Mucosa of gallbladder (tissue), 1 donor: Measurements from ENCODE around the gene DDX50. TPM values are rescaled to one million over a fixed set of nuclear protein-coding genes. Genes with fewer than 3 reads are reported as not detected.
"Not testable (repeated sequence)": the region's sequence is repeated elsewhere in the genome, so short reads cannot be mapped to it uniquely, and the experiment has no call there.

Experiments used
- DNase-seq: peaks from one replicate; pipeline ENCODE4 v3.0.0-alpha.2; 2020; ENCODE audit warnings: low spot score
- total RNA-seq: library from RNA; stranded (reverse); gene quantifications from one replicate; pipeline ENCODE4 v1.2.1, GENCODE V29; 2021
- donor health status: DM: no; HTN: no; CAD: no.

Gene DDX50, protein sequence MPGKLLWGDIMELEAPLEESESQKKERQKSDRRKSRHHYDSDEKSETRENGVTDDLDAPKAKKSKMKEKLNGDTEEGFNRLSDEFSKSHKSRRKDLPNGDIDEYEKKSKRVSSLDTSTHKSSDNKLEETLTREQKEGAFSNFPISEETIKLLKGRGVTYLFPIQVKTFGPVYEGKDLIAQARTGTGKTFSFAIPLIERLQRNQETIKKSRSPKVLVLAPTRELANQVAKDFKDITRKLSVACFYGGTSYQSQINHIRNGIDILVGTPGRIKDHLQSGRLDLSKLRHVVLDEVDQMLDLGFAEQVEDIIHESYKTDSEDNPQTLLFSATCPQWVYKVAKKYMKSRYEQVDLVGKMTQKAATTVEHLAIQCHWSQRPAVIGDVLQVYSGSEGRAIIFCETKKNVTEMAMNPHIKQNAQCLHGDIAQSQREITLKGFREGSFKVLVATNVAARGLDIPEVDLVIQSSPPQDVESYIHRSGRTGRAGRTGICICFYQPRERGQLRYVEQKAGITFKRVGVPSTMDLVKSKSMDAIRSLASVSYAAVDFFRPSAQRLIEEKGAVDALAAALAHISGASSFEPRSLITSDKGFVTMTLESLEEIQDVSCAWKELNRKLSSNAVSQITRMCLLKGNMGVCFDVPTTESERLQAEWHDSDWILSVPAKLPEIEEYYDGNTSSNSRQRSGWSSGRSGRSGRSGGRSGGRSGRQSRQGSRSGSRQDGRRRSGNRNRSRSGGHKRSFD
- 30.9 TPM for total RNA-seq

GRCh38 chr10:68901105-68901927 is at the start of gene DDX50:
TSS of gene DDX50 (plus strand) at chr10:68901315. CDS start at chr10:68901385, 70 bp downstream.
- DNase-seq, result peak; percentile 99

GRCh38 chr10:68856352-68856751 is 44.8 kb upstream of the DDX50 start:
- DNase-seq, result no peak

DNA sequence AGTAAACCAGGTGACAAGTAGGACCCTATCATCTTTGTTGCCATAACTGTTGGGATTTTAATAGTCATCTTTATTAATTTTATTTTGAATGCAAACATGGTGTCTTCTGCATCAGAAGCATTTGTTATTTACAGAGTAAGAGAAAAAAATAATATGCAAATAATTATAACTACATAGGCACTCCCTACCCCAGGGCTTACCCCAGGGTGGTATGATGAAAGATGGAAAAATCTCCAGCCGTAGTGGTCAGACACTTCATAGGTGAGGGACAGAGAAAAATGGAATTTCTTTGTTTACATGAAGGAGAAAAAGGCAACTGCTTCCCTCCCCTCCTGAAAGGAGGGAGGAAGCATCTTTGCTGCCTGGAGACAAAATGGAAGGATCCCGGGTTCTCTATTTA is 44.1 kb upstream of the DDX50 start:
- DNase-seq, result no peak

DNA sequence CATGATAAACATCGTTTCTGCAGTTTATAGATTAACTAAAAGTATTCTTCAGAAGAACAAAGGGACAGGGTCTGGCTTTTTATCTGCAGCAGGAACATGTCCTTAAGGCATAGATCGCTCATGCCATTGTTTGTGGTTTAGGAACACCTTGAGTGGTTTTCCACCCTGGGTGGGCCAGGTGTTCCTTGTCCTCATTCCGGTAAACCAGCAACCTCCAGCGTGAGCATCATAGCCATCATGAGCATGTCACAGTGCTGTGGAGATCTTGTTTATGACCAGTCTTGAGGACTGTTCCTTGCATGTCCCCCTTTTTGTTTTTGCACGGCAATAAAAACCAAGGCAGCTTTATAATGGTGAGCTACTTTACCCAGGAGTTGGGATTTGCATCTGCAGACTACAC is 39.9 kb upstream of the DDX50 start:
- DNase-seq, result no peak

DNA sequence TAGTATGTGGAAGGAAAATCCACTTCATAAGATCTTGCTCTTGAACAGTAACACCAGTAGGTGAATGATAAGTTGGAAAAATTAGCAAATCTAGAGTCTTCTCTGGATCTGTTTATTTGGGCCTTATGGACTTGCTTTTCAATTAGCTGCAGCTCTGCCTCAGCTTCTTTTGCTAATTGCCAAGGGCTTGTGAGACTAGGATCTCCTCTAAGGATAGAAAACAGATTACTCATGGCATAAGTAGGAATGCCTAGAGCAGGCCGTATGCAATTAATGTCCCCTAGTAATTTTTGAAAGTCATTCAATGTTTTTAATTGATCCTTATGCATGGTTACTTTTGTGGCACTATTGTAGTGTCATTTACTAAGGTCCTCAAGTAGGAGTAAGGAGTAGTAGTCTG is 36.5 kb upstream of the DDX50 start:
- no peak for DNase-seq

DNA sequence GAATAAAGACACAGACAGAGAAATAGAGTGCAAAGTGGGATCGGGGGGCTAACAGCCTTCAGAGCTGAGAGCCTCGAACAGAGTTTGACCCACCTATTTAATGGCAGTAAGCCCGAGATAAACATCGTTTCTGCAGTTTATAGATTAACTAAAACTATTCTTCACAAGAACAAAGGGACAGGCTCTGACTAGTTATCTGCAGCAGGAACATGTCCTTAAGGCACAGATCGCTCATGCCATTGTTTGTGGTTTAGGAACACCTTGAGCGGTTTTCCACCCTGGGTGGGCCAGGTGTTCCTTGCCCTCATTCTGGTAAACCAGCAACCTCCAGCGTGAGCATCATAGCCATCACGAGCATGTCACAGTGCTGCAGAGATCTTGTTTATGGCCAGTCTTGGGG is 32.9 kb upstream of the DDX50 start:
- not testable (repeated sequence) for DNase-seq

GRCh38 chr10:68869623-68870022 is 31.5 kb upstream of the DDX50 start:
- no peak for DNase-seq

DNA sequence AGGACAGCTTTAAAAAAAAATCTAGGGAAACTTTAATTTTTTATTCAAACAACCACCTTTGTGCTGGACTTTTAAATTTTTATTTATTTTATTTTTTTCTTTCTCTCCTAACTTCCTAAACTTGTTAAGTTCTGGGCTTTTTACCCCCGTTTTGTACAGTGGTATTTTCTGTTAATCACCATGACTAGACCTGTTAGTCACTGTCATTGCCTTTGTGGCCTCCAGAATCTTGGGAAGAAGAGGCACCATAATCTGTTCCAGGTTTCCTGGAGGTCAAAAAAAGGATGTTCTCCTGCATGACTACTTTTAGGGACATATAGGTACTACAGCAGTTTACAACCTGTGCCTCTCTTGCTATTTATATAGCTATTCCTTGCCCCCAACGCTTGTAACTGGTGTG is 31.1 kb upstream of the DDX50 start:
- no peak for DNase-seq

GRCh38 chr10:68870545-68871104 is 30.5 kb upstream of the DDX50 start:
- DNase-seq, result no peak

- DNase-seq, result no peak
Observed at GRCh38 chr10:68871105-68871711, 29.9 kb upstream of the DDX50 start.

GRCh38 chr10:68871731-68872342 is 29.3 kb upstream of the DDX50 start:
- DNase-seq, result peak; percentile 17

DNA sequence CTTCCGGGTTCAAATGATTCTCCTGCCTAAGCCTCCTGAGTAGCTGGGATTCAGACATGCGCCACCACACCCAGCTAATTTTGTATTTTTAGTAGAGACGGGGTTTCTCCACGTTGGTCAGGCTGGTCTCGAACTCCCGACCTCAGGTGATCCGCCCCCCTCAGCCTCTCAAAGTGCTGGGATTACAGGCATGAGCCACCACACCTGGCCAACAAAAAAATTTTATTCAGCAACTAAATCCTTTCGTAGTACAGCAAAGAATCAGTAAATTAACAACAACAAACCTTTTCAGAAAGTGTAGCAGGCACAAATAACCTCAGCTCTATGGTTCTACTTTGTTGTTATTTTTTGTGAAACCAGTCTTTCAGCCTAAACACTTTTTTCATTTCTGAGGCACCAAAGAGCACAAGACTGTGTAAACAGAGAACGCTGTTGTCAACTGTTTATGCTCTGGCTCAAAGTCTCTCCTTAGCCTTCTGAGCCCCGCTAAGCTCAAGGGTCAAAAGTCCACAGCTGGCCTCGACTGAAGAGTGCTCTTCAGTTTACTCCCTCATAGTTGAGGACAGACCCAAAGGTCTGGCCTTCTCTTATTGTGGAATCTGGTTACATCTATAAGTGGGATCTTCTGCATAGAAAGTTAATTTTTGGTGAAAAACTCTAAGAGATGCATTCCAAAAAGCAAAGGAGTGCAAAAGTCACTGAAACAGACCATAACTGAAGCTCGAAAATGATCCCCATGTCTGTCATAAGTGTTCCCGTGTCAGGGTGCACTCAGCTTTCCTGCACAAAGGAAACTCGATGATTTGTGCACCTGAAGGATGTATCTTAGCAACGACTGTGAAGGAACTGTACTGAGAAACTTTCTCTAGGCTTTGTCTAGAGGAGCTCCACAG is 24.6 kb upstream of the DDX50 start:
- DNase-seq, result peak; percentile 23

GRCh38 chr10:68877482-68878110 is 23.5 kb upstream of the DDX50 start:
- DNase-seq, result no peak

GRCh38 chr10:68878496-68878895 is 22.6 kb upstream of the DDX50 start:
- peak; percentile 22 for DNase-seq

GRCh38 chr10:68879628-68880027 is 21.5 kb upstream of the DDX50 start:
- no peak for DNase-seq

- no peak for DNase-seq
Observed at GRCh38 chr10:68880181-68880580, 20.9 kb upstream of the DDX50 start.

DNA sequence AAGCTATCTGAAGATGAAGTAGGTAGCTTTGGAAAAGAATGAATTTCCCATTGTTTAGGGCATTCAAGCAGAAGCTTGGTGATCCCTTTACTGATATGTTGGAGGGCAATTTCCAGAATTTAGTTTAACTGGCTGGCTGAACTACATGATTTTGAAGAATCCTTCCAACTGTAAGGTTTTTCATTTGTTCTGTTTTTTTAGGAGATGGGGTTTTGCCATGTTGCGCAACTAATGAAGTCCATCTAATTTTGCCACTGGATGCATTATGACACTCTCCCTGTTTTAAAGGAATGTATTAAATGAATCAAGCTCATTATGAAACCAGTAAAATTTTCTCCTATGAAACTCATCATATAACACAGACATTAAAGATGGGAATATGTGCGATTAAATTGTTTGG is 6.1 kb upstream of the DDX50 start:
- DNase-seq, result no peak

- peak; percentile 64 for DNase-seq
Observed at GRCh38 chr10:68897336-68897741, 3.8 kb upstream of the DDX50 start.

- DNase-seq, result no peak
Observed at GRCh38 chr10:68899186-68899745, 1.8 kb upstream of the DDX50 start.
